DMS79 treated with DMSO at 0.1 percent for 48 hours (cell line): ENCODE data around the gene ZRANB3.

ENCODE experiments used
- DNase-seq: peaks from one replicate; lab custom pipeline; 2025; lab: John Stamatoyannopoulos, UW

The ZRANB3 gene

DNA sequence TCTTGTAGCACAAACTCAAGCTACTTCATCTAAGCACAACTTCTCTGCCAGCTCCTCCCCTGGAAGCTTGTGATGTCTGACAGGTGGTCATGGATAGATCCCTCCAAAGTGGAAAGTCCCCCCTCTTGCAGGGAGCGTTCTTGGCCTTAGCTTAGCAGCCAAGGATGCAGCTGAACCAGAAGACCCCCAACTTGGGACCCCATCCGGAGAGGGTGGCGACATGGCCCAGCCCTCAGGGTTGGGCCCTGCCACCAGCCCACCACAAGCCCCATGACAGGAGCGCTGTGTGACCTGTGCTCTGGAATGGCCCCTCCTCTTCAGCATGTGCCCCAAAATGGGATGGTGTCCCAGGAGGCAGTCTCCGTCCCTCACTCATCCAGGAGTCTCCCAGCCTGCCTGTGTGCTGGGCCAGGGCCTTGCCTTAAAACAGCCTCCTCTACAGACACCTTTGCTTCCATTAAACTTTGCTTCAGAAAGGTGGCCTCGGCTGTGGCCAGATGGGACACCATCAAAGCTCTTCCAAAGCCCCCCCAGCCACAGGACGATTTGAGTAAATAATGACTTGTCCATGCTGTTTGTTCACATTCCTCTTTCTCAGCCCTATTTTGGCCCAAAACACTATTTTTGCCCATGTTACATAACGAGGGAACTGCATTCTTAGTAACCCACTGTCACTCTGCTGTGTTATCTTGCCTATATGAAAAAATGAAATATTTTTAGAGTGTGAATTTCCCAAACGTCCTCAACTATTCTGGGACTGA, 356.8 kb downstream of the ZRANB3 start:
- DNase-seq: no peak

GRCh38 chr2:135169900-135170753, 360.9 kb downstream of the ZRANB3 start:
- DNase-seq: no peak

- no peak for DNase-seq
These were observed 362.7 kb downstream of the ZRANB3 start for GRCh38 chr2:135168204-135168856.

GRCh38 chr2:135167273-135167672, 363.7 kb downstream of the ZRANB3 start:
- no peak for DNase-seq

- DNase-seq: no peak
These were observed 366.6 kb downstream of the ZRANB3 start for GRCh38 chr2:135164431-135164830.

- DNase-seq: no peak
These were observed 367.1 kb downstream of the ZRANB3 start for GRCh38 chr2:135163901-135164300.

DNA sequence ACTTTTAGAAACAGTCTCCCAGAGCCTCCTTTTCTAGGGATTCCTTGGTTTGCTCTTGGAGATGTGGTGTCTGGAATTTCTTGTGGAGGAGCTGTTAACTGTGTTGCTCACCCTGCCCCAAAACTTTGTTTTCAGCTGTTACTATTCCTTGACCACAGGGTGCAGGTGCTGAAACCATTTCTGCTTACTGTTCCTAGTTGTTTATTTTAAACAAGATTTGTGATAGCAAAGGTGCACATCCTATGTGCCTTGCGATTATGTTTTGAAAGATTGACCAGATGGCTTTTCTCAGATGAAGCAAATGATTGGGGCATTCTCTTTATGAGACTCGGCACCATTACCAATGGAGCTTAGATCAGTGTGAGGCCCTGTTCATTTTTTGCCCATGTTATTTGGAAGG, 367.7 kb downstream of the ZRANB3 start:
- no peak for DNase-seq

DNA sequence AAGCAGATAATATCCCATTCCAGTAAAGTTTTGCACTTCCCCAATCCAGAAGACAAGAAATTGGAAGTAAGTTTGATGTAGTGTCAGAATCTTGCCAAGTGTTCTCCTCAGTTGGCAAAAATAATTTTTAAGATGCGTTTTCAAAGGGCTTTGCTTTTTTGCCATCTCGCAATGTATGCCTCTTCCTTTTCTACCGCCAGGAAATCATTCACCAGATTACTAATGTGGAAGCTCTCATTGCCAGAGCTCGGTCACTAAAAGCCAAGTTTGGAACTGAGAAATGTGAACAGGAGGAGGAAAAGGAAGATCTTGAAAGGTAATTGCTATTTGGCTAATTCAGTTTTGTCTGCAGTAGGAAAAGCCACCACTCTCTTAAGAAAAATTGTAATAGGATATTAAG, 368.2 kb downstream of the ZRANB3 start:
- DNase-seq: no peak

DNA sequence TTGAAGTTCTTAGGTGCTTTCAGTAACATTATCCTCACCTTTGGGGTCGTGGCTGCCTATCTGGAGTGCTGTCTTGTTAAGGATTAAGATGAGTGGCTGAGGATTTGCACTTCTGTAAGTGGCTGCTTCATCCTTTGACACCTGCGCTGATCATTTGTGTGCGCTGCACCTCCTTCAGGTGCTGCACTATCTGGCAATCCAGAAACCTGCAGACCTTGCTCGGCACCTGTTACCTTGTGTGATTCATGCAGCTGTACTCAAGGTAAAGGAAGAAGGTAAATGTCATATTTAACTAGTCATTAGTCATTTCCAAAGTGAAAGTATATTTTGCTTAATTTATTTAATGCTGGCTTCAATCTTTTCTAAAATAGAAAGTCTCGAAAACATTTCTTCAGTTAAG, 368.6 kb downstream of the ZRANB3 start:
- DNase-seq: no peak

- DNase-seq: no peak
These were observed 371.8 kb downstream of the ZRANB3 start for GRCh38 chr2:135159191-135159590.

GRCh38 chr2:135157856-135158255, 373.2 kb downstream of the ZRANB3 start:
- no peak for DNase-seq

DNA sequence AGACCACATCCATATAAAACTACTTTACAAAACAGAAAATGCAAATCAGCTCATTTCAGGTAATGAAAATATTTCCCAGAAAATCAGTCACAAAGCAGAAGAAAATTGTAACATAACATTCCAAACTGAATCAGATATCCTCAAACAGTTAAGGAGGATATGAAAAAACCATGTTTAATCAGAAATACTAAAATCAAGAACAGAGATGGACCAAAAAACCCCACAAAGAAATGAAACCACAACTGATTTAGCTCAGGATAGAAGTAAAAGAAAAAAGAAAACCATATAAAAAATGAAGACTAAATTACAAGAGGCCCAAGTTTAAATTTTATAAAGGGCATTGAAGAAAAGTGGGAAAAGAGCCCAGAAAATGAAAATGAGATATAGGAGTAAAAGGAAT, 376.1 kb downstream of the ZRANB3 start:
- no peak for DNase-seq

- DNase-seq: no peak
These were observed 378.7 kb downstream of the ZRANB3 start for GRCh38 chr2:135152361-135152760.

GRCh38 chr2:135151615-135152014, 379.4 kb downstream of the ZRANB3 start:
- DNase-seq: no peak

GRCh38 chr2:135150725-135151124, 380.3 kb downstream of the ZRANB3 start:
- peak; percentile 61 for DNase-seq

- no peak for DNase-seq
These were observed 381.8 kb downstream of the ZRANB3 start for GRCh38 chr2:135149251-135149650.

- no peak for DNase-seq
These were observed 386.7 kb downstream of the ZRANB3 start for GRCh38 chr2:135144343-135144742.

GRCh38 chr2:135142323-135142722, 388.7 kb downstream of the ZRANB3 start:
- no peak for DNase-seq

- DNase-seq: no peak
These were observed 390.4 kb downstream of the ZRANB3 start for GRCh38 chr2:135140606-135141005.

DNA sequence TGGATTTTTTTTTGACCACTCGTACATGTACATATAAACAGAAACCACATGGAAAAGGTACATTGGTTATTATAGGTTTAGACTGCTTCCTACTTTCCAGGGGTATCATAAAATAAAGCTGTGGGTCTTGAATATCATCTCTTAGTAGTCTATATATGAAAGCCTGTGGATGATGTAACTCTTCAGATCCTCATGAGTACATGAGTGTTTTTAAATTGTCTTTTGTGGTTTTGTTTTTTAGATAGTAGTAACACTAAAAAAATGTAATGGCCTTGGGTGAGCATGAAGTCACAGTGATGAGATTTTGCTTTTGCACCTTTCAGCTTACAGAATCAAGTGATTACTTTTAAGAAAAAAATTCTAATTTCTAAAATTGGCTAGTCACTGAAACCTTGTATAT, 398.7 kb downstream of the ZRANB3 start:
- no peak for DNase-seq

GRCh38 chr2:135130751-135131150, 400.3 kb downstream of the ZRANB3 start:
- DNase-seq: no peak

- DNase-seq: no peak
These were observed 405.1 kb downstream of the ZRANB3 start for GRCh38 chr2:135125940-135126339.
